T1000 (cell line): ENCODE data around the gene LCORL.
A peak's percentile ranks its signal among the peaks of the same experiment; 100 is the strongest.
"Not testable (repeated sequence)": the region's sequence is repeated elsewhere in the genome, so short reads cannot be mapped to it uniquely, and the experiment has no call there.

Source experiments
- DNase-seq: peaks from one replicate; lab custom pipeline; 2025; ENCODE audit warnings: mixed read lengths; lab: John Stamatoyannopoulos, UW

The LCORL gene

DNA sequence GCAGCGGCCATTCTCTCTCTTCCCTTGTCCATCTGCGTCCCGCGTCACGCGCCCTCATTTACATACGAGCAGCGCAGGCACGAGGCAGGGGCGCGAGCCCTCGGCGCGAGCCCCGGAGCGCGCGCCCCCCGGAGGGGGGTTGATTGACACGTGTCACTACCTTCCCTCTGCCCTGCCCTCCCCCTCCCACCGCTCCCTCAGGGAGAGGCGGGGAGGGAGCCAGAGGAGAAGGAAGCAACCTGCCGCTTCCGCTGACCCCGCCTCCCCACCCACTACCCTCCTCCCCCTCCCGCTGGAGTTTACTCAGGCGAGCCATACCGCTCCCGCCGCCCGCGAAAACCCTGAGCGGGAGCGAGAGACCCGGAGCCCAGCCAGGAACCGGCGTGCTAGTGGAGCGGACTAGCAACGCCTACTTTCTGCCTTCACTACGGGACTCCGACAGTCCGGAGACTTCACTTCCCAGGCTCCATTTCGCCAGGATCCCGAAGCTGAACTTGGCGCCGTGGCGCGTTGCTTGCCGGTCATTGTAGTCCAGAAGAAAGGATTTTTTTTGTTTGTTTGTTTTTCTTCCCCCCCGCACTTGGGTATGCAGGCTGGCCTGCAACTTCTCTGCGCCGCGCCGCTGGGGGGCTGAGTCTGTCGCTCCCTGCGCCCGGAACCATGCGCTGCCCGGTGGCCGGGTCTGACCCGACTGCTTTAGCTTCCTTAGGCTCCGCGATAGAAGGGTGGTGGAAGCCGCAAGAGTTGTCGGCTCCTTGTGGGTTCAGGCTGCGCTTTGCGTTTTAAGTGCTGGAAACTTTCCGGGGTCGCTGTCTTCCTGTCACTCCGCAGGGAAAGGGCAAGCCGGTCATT lies at the start of gene LCORL:
Gene LCORL (minus strand): TSS at position 36 of the 852 bp plus-strand sequence. CDS start 4 bp downstream, at position 32.
- DNase-seq, result peak; percentile 97

DNA sequence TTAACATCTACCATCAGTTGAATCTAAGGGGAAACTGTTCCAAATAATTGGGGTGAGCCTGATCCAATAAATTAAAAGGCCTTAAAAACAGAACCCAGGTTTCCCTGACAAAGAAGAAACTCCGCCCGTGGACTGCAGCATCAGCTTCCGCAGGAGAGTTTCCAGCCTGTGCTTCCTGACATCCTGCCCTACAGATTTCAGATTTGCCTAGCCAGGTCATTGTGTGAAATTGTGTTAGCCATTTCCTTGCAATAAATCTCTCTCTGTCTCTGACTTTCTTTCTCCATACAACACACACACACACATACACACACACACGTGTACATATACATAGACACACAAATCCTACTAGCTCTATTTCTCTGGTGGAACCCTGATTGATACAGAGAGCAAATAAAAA lies 48.3 kb upstream of the LCORL start:
- no peak for DNase-seq

DNA sequence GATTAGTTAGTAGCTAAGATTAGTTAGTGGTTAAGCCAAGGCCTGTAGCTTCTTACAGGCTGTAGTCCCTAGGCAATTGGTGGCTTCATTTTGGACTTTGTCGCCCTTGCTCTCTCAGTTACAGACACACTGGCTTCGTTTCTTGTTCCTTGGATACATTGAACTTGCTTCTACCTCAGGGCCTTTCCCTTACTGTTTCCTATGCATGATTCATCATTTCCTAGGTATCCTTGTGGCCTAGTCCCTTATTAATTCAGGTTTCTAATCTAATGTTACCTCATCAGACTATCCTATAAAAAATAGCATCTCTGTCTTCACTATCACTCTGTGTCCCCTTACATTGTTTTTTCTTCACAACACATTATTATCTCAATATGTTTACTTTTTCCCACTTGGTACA lies 45.5 kb upstream of the LCORL start:
- no peak for DNase-seq

DNA sequence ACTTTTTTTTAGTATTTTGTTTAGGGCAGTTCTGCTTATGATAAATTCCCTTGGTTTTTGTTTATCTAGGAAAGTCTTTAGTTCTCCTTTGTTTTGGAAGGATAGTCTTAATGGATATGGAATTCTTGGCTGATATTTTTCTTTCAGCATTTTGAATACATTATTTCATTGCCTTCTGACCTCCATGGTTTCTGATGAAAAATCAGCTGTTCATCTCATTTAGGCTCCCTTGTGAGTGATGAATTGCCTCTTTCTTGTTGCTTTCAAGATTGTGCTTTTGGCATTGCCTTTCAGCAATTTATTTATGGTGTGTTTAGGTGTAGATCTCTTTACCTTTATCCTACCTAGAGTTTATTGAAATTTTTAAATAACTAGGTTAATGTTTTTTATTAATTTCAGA lies 41.5 kb upstream of the LCORL start:
- no peak for DNase-seq

DNA sequence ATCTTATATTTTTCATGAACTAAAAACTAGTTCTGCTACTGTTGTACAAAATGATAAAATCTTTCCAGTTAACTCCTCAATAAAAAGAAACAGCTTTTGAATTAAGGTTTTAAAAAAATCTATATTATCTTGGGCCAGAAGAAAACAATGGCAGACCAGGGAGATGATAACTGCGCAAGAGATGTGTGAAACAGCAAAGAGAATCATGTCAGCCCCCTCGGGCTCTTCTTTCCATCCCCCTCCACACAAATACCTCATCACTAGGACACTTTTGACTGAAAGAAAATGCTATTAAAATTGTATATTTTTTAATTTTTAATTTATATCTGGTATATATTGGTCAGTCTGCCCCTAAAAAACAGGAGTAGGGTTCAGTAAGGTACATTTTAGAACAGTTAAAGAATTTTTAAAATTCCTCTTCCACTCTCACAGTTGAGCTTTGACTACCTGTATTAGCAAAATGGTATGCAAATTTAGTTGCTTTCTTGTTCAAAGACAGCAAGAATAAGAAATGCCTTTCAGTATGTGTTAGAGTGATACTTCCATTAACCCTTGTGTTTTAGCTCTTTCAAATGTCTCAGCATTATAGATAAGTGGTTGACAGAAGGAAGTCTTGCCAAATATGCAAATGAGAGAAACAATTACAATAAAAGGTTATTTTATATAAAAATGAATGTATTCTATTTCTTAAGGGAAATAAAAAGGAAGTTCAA lies 36.4 kb upstream of the LCORL start:
- no peak for DNase-seq

DNA sequence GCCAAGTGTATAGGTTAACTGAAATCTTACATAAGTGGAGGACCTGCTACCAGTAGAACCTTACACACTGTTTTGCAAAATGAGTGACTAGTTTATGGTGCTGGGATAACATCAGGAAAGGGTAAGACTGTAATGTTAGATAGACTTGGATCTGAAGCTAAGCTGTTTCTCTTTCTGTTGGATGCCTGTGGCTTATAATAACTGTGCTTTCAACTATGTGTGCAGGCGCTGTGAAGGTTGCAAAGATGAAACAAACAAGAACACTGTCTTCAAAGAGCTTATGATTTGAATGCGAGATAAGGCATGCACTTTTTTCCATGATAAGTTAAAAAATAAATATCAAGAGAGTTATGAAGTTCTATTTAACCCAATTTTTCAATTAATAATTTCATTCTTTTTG lies 34.5 kb upstream of the LCORL start:
- no peak for DNase-seq

DNA sequence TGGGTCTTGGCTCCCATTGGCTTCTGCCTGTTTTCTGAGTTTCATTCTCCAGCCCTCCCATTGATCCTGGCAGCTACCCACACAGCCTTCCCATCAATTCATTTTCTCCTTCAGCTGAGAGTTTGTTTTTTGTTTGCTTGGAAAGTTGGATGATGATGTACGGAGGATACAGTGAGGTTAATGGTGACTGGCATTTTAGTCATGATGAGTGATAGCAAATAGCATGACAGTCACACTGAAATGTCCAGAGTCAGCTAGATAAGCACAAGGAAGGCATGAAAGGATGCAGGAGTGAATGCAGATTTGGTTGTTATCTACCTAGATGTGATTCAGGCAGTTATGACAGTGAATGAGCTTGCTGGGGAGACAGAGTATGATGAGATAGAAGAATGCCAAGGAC lies 30.6 kb upstream of the LCORL start:
- DNase-seq, result no peak

DNA sequence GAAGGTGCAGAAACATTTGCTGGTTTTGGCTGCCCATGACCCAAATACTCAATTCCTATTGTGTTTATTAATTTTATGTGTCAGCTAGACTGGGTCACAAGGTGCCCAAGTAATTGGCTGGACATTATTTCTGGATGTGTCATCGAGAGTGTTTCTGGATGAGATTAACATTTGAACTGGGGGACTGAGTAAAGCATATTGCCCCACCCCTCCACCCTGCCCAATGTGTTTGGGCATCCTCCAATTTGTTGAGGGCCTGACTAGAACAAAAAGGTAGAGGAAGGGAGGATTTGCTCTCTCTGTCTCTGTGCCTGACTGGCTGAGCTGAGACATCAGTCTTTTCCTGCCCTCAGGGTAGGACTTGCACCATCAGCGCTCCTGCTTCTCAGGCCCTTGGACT lies 29.7 kb upstream of the LCORL start:
- DNase-seq, result peak; percentile 49

DNA sequence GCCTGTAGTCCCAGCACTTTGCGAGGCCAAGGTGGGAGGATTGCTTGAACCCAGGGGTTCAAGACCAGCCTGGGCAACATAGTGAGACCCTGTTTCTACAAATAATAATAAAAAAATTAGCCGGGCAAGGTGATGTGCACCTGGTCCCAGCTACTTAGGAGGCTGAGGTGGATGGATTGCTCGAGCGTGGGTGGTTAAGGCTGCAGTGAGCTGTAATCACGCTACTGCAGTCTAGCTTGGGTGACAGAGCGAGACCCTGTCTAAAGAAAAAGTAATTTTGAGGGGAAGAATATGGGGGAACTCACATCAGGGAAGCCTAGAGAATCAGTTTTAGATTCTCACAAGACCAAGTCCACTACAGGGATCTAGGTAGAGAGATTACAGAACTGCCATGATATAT lies 28.9 kb upstream of the LCORL start:
- DNase-seq, result no peak

DNA sequence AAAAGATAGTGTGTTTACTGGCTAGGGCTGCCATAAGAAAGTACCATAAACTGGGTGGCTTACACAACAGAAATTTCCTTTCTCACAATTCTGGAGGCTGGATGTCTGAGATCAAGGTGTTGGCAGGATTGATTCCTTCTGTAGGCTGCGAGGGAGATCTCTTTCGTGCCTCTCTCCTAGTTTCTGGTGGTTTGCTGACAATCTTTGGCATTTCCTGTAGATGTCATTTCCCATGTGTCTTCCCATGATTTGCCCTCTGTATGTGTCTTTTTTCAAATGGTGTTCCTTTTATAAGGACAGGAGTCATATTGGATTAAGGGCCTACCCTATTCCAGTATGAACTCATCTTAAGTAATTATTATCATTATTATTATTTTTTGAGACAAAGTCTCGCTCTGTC lies 27.9 kb upstream of the LCORL start:
- no peak for DNase-seq

DNA sequence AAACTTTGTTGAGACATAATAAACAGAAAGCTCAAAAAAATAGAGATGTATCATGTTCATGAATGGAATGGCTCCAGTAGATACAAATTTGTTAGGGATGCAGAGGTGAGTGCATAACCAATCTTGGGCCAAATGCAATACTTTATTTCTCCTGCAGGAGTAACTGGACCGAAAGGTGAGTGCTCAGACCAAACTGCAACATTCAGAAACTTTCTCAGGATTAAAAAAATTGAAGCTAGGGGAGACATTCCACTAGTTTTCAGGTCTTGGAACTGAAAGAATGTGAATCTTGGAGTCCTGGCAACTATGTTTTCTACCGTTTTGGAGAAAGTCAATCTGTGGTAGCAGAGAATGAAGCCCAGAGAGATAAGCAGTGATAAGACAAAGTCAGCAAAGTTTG lies 21.2 kb upstream of the LCORL start:
- DNase-seq, result no peak

DNA sequence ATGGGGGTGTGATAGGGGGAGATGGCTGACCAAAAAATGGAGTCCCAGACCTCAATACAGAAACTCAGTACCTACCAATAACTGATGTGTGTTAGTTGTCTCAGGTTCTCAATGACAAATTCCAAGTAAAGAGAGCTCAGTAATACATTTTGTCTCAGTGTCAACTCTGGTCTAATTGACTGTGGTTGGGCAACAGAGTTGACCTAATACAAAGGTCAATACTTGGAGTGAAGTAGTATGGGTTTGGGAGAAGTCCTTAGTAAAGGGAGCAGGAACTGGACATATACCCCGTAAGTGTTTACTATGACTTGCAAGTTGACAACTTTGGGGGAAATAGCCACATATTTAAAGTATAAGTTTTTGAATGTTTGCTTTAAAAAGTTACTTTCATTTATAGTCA lies 20.5 kb upstream of the LCORL start:
- no peak for DNase-seq

DNA sequence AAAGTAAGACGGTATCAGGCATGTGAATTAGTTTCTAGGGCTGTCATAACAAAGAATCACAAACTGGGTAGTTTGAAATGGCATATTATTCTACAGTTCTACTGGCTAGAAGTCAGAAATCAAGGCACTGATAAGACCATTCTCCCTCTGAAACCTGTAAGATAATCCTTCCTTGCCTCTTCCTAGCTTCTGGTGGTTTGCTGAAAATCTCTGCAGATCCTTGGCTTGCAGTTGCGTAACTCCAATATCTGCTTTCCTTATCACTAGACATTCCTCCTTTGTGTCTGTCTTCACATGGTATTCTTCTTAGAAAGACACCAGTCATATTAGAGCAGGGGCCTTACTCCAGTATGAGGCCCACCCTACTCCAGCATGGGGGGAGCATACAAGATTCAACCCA lies 19.6 kb upstream of the LCORL start:
- DNase-seq, result no peak

DNA sequence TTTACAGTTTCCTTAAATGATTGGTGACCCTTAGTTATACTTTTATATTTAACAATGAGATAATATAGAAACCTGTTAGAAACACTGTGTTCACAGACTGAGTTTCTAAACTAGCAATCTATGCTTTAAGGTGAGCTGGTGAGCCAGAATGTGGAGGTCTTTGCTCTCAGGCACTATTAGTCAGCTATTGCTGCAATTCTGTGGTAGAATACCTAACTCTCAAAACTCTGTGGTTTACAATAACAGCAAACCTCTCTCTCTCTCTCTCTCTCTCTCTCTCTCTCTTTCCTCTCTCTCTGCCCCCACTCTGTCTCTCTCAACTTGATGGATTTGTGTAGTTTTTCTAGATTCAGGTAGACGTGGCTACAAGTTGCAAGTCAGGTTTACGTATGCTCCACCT lies 17.6 kb upstream of the LCORL start:
- DNase-seq, result no peak

DNA sequence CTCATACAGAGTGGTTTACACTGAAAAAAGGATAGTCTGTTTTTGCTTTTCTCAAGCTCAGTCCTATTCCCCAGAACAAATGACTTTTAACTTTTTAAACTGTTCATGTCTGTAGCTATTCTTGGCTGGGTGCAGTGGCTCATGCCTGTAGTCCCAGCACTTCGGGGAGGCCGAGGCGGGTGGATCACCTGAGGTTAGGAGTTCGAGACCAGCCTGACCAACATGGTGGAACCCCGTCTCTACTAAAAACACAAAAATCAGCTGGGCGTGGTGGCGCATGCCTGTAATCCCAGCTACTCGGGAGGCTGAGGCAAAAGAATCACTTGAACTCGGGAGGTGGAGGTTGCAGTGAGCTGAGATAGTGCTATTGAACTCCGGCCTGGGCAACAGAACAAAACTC lies 14.8 kb upstream of the LCORL start:
- DNase-seq, result not testable (repeated sequence)

DNA sequence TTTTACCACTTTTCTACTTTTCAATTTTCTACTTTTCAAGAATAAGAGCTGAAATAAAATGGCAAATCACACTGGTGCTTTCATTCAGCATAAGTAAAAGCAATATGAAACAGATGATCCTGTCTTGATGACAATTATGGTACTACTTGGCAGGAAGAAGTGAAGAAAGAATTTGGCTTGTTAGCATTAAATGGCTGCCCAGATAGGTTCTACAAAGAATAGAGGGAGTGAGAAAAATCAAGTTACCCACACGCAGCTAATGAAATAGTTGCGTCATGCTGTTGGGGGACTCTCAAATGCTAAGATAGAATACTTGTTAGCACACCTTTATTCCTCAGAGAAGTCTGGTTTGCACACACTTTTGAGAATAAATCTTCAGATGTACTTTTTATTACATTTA lies 12.5 kb upstream of the LCORL start:
- DNase-seq, result no peak

DNA sequence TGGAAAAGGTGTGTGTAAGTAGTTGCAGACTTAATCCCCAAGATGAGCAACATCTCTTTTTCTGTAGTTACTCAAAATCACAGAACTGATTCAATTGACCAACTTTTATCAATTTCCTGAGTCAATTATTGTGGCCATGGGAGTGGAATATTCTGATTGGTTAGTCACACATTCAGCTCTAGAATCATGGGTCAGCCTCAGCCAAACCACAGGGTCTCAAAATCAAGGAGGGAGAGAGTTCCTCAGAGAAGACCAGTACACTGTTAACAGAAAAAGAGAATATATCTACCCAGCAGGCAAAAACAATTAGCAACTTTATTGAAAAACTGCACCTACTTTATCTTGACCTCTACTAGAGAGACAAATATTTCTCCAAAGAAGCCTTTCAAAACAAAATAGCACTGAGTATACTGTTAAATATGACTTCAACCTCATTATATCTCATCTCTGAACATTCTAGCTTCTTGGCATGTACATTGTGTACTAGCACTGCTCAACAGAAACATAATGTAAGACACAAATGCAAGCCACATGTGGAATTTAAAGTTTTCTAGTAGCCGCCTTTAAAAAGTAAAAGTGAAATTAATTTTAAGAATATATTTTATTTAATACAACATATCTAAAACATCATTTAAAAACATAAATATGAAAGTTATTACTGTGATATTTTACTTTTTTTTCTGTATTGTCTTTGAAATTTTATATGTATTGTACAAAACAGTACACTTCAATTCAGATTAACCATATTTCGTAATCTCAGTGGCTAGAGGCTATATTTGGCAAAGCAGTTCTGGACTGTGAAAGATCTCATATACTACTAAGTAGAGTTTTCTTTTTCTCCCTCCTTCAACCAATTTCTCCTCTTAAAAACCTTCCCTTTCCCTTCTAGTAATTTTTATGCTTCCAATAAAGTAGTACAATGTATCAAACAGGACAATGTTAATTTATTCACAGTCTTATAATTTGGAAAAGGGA lies 11.8 kb upstream of the LCORL start:
- no peak for DNase-seq

DNA sequence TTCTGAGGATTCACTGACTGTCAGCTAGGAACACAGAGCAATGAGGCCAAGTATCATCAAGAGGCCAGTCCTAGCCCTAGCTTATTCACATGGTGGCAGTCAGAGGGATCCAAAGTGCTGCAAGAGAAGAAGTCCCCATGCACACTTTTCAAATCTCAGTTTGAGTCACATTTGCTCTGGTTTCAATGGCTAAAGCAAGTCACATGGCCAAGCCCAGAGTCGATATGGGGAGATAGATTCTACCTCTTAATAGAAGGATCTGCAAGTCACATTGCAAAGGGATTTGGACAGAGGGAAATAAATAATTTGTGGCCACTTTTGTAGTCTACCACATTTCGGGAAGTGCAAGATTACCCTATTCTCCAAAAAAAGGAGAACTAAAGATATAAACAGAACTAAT lies 3.7 kb upstream of the LCORL start:
- no peak for DNase-seq

DNA sequence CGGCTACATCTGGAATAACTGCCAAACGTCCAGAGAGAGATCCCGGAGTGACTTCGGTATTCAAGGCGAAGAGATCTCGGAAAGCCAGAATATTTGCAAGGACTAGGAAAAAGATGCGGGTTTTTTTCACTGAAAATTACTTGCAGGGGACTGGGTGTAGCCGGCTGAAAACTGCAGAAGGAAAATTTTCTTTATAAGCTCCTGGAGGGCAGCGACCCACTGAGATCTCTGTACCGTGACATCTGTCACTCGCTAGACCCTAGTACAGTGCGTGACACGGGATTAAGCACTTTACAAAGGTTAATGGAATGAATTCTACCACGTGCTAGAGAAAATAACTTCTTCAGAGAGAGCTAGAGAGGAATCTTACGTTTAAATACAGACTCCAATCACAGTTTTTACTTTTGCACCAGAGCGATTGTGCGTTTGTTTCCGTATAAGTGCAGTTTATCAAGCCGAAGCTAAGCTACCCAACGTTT lies 1.1 kb upstream of the LCORL start:
- no peak for DNase-seq

DNA sequence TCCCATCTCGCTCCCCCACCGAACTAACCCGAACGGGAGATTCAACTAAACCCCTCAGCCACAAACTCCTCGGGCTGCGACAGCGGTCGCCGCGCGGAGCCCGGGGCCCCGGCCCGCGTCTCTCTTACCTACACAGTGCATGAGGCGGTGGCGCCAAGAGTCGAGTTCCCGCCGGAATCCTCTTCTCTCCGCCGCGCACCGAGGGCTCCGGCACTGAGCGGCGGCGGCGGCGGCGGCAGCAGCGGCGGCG lies 160 bp downstream of the LCORL start:
- peak; percentile 60 for DNase-seq

DNA sequence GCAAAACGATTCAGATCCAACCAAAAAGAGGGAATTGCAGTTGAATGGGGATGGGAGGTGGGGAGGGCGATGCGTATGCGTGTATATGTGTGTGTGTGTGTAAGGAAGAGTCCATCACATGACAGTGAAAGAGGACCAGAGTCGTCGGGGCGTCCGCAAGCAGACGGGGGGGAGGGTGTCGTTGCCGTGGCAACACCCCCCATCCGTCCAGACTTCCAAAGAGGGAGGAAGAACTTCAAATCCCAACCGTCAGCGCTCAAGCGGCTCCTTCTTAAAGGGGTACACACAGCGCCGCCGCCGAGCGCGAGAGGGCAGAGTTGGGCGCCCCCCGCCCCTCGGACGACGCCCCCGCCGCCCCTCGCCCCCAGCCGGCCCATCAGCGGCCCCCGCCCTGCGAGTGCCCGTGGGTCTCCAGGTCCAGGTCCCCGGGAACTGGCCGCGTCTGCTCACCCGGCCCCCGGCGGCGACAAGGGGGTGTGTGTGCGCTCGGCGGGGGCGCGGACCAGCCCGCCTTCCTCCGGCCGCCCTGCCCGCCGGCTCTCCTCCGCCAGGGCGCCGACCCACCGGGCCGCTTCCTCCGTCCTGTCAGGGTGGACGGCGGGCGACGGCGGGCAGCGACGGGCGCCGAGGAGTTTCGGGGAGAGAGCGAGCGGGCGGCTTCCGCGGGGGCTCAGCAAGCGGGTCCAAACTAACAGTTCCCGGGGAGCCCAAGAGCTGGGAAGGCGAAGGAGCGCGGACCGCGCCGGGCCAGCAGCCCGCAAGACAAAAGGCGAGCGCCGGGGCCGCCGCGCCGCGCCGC lies 685 bp downstream of the LCORL start:
- DNase-seq, result peak; percentile 74
